Activated T-cell treated with anti-CD3 and anti-CD28 coated beads for 1 hour (primary cell): ENCODE results near the gene ALS2CL.

Experiments used
- DNase-seq: peaks from one replicate; pipeline ENCODE4 v3.0.0-alpha.2; 2020; ENCODE audit warnings: low read depth

ALS2CL gene

DNA sequence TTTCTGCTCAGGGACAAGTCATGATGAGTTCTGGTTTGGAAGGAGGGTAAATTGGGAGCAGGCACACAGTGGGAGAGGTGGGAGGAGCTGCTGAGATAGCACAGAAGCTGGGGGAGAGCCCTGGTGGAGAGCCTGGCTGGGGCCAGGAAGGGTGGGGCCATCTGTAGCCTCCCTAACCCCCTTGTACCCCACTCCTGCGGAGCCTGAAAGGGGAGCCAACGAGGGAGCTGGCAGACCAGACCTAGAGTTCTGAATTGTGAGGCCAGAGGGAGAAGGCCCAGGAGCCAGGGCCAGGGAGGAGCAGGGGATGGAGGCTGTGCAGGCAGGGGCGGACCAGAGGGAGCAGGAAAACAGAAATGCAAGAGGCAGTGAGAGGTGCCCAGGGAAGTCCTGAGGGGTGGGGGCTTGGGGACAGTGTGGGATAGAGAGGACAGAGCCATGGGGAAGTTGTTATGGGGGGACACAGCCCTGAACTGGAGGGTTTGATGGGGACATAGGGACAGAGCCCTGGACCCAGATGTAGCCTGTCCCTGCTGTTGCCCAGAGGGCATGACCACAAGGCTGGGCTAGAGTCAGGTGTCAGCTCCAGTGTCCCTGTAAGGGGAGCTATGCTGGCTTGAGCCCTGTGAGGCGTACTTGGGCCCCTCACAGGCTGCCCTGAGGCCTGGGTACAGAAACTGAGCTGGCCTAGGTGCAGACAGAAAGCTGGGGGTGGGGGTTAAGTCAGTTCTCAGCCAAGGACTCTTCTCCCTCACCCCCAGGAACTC is 8.9 kb upstream of the ALS2CL start:
- DNase-seq: no peak

GRCh38 chr3:46701181-46701939 is 7.9 kb upstream of the ALS2CL start, which contains the start of gene TMIE:
TSS of gene TMIE (plus strand) at chr3:46701392. CDS start at chr3:46701488, 96 bp downstream.
- no peak for DNase-seq

GRCh38 chr3:46700772-46701171 is 7.3 kb upstream of the ALS2CL start:
- DNase-seq: no peak

- DNase-seq: no peak
These were observed 6.4 kb upstream of the ALS2CL start for GRCh38 chr3:46699676-46700523.

DNA sequence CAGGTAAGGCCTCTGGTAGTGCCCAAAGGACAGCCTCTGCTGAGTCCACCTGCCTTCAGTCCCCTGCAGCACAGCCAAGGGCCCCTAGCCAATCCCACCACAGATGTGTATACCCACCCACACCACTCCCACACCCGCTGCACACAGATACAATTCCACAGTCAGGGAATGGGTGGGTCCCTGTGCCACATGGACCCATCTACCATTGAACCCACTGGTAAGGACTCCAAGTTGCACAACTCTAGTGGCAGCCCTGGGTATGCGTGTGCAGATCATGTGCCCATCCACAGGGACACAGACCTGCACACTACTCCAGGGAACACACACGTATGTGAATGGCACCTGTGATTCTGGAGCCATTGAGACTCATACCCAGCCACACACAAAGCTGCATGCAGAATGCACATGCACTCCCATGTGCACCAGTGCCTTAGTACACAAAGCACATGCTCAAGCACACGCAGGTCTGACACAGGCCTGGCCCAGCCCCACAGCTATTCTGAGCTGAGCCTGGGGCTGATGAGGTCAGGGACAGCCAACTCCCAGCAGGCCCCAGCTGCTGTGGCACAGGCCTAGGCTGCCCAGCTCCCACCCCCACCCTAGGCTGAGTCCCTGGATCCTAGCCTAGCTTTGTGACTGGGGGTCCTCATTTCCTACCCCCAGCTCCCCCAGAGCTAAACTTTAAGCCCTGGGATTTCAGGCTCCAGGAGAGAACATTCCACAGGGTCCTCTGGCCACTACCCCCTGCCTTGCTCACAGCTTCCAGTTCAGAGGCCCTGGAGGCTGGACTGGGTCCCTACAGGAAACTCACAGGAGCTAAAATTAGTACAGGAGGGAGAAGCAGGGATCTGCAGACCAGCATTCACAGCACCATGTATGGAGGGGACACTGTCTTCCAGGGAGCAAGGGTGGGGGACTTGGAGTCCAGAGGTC is 2.7 kb upstream of the ALS2CL start:
- no peak for DNase-seq

DNA sequence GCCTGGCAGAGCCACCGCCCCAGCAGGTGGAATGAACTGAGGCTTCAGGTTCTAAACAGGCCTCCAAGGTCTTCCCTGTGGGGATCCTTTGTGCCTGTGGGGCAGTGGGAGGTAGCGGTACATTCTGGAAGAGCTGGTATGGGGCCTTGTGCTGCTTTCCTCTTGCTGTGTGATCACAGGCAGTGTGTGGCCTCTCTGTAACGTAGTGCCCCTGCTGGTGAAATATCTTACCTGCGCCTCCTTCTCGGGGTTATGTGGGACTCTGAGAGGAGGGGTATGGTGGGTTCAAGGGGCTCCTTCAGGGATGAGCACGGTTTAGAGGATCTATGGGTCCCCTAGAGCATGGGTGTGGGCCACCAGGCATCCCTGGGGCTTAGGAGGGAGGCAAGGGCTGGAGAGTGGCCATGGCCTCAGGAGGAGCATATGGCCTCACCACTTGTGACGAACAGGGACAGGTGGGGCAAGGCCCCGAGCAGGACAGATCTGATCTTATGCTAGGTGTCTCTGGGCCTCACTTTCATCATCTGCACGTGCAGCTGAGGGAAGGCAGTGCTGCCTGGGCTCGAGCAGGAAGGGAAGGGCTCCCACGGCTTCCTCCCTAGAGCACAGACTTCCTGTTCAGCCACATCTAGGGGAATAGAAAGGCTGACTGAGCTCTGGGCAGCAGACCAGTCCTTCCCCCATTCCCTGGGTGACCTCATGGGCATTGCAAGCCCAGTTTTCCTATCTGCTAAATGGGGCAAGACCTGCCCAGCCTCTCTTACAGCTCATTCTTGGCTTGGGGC is 1.9 kb upstream of the ALS2CL start:
- peak; percentile 26 for DNase-seq

DNA sequence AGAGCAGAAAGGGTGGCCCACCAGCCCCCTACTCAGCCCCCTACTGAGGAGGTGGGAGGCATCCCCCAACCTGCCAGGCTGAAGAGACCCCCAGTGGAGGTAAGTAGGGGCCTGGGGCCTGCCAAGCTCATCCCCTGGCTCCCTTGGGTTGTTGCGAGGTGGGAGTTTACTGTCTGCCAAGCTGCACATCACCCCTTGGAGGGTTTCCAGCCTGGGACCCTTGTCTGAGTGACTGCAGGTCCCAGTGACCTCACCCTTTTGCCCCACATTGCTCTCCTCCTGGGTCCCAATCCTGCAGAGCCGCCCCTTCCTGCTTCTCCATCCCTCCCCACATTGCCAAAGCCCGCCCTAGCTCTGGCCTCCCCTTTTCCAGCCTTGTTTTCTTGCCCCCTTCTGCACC is 1.0 kb upstream of the ALS2CL start:
- no peak for DNase-seq

- DNase-seq: peak; percentile 46
These were observed 380 bp upstream of the ALS2CL start for GRCh38 chr3:46693892-46694226.

DNA sequence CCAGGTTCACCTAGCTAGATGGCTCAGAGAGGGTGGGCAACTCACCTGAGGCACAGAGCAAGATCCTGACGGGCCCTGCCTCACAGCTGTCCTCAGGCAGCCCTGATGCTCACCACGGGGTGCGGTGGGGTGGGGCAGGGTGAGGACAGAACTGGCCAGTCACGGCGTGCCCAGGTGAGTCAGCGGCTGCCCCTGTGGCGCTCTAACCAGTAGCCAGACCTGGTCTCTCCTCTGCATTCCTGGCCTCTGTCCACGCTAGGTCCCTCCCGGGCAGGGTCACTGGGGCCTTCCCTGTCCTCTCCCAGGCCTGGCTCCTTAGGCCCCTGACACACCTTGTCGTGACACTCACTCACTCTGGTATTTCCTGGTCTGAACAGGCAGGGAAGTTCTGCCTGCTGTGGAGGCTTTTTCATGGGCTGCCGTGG is 901 bp downstream of the ALS2CL start:
- no peak for DNase-seq

GRCh38 chr3:46690798-46691197 is 2.7 kb downstream of the ALS2CL start:
- no peak for DNase-seq

DNA sequence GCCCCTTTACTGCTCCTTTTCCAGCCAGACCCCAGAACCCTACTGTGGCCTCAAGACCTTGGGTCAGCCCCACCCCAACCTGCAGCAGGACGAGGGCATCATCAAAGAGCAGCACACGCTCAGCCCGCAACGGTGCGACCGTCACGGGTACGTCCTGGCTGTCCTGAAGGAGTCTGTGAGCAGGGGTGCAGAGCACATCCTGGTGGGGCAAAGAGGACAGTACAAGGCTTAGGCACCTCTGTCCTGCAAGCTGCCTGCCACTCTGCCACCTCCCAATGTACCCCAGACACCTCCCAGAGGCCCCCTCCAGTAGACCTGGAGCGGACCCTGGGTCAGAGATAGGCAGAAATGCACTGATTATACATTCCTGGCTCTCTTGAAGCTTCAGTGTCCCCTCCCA is 8.0 kb downstream of the ALS2CL start:
- no peak for DNase-seq

DNA sequence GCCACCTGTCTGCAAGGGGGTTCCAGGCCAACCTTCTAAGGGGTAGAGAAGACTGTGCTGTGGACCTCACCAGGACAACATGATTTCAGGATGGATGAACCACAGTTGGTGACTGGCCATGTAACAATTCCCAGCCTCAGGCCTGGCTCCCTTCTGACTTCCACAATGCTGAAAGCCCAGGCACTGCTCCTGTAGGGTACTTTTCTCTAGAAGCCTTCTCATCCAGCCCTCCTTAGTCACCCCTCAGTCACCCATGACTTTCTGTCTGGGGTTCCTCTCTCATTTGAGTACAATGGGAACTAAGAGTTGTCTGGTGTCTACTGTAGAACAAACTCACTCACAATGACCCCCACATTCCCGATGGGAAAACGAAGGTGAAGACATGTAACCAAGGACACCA is 8.6 kb downstream of the ALS2CL start:
- DNase-seq: no peak

DNA sequence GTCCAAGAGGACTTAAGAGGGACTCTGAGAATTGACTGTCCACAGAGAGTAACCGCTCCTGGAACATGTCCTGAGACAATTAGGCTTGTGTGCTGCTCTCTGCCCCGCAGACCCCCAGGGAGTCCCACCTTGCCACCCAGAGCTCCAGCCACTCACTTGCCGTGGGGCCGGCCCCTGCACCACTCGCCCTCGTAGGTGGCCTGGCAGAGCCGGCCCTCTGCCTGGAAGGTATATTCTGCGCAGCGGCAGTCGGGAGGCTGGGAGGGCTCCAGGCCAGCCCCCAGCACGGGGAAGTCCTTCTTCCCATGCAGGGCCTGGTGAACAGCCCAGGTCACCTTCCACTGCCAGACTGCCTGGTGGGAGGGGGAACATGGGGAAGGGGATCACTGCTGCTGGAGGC is 10.5 kb downstream of the ALS2CL start:
- no peak for DNase-seq

GRCh38 chr3:46681856-46682540 is 11.5 kb downstream of the ALS2CL start:
- no peak for DNase-seq

DNA sequence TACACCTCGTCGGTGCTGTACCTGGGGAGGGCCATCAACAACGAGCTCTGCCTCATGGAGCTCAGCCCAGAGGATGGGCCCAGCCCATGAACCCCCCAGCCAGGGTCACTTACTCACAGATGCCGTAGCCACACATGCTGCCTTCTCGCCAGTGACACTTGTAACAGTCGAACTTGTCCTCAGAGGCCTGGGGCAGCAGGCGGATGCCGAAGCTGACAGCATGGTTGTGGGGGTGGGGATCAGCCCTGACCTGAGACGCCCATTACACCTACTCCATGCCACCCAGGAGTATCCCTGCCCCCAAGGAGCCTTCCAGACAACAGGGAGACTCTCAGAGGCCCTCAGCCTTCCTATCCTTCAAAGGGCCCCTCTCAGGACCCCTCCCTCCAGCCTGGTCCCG is 12.1 kb downstream of the ALS2CL start:
- DNase-seq: no peak

GRCh38 chr3:46680298-46680826 is 13.1 kb downstream of the ALS2CL start:
- DNase-seq: no peak

DNA sequence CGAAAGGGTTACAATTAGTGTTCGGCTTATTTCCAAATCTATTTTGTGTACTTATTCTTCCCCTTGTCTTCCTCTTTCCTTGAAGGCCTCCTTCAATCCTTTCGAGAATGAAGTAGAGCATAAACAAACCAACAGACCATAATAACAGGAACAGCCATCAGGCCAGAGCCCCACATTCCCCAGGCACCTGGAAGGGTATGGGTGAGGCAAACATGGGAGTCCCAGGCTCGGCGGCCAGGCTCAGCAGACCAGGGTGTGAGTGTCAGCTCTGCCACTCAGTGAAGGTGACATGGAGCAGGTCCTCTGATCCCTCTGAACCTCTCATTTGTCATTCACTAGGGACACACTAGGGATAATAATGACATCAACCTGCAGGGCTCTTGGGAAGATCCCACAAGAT is 13.8 kb downstream of the ALS2CL start:
- no peak for DNase-seq

DNA sequence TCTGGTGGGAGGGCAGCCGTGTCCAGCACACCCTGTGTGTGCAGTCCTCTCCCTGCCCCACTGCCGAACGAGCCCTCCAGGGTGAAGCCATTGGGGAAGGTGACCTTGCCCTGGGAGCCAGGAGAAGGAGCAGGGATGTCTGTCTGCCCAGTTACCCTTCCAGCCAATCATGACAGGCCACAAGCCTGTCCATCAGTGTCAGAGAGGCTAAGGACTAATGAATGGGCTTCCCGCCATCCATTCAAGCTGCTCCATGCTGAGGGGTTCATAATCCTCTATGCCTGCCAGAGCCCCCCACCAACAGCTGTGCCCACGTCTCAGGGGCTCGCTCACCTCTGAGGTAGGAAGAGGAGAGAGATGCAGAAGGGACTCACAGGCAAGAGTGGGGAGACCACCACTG is 15.2 kb downstream of the ALS2CL start:
- no peak for DNase-seq

GRCh38 chr3:46677411-46677726 is 16.1 kb downstream of the ALS2CL start:
- no peak for DNase-seq
